Measurements from ENCODE around the gene FLNC.

DNA sequence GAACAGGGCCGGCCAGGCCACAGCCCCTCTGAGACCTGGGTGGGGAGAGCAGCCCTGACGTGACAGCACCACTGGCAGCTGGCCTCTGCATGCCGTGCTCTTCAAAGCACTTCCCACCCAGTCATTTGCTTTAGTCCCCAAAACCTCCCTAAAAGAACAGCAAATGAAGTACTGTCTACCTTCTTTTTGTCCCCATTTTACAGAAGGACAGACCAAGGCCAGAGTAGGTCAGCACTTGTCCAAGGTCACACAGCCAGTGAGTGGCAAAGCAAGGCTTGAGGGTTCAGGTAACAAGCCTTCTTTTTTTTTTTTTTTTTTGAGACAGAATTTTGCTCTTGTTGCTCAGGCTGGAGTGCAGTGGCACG is 47.5 kb downstream of the FLNC start:
- TF ChIP-seq, protein P1, sequence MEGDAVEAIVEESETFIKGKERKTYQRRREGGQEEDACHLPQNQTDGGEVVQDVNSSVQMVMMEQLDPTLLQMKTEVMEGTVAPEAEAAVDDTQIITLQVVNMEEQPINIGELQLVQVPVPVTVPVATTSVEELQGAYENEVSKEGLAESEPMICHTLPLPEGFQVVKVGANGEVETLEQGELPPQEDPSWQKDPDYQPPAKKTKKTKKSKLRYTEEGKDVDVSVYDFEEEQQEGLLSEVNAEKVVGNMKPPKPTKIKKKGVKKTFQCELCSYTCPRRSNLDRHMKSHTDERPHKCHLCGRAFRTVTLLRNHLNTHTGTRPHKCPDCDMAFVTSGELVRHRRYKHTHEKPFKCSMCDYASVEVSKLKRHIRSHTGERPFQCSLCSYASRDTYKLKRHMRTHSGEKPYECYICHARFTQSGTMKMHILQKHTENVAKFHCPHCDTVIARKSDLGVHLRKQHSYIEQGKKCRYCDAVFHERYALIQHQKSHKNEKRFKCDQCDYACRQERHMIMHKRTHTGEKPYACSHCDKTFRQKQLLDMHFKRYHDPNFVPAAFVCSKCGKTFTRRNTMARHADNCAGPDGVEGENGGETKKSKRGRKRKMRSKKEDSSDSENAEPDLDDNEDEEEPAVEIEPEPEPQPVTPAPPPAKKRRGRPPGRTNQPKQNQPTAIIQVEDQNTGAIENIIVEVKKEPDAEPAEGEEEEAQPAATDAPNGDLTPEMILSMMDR (IDR thresholded peaks at IDR 0.05; ENCODE audit: insufficient read depth, low read length, poor library complexity, severe bottlenecking): no peak
- no peak for TF ChIP-seq EZH2phosphoT487 (conservative IDR thresholded peaks at IDR 0.05; ENCODE audit: low read length)

Data from SU-DHL-6 (cell line).